HepG2 (cell line): ENCODE results near the gene ATXN1L. TPM values are rescaled to one million over a fixed set of nuclear protein-coding genes. Genes with fewer than 3 reads are reported as not detected.

Experiments
- ATAC-seq: fragments of 200-7000 bp; cut with Tn5 transposase; 3 replicates; pipeline ENCODE4 v1.9.1; 2020; ENCODE audit warnings: mild to moderate bottlenecking, moderate library complexity
- BruUV-seq: library from RNA; stranded (reverse); fragments of 400-500 nt; replicated peaks from 2 replicates; lab custom pipeline; 2021; lab: Mats Ljungman, UMichigan
- CTCF ChIA-PET: fragments of 300-600 bp; formaldehyde crosslinking; extraction: SDS; loops from one replicate; lab custom pipeline; 2021; ENCODE audit warnings: low total read pairs, inconsistent platforms, low intra/inter-chr PET ratio; lab: Yijun Ruan, JAX
- POLR2A ChIA-PET: fragments of 350-600 bp; sonication (Branson Sonifier 250); formaldehyde crosslinking; loops from one replicate; lab custom pipeline; 2020; ENCODE audit warnings: antibody characterized with exemption, inconsistent platforms; lab: Yijun Ruan, JAX
- DNase-seq: peaks from one replicate; pipeline ENCODE4 v3.0.0-alpha.2; 2015; ENCODE audit warnings: low spot score
- FAIRE-seq: peaks from 3 replicates; lab custom pipeline; 2011; peaks lifted over from hg19 to GRCh38; lab: Jason Lieb, UNC
- H2AFZ ChIP-seq: one replicate; pipeline ENCODE4 v1.6.1; 2011; ENCODE audit warnings: low read length, inconsistent platforms
- H3K27ac ChIP-seq: fragments of 300-600 bp; 3 replicates; pipeline ENCODE4 v1.8.0; 2011; ENCODE audit warnings: mixed run types, mild to moderate bottlenecking, mixed read lengths, low read length, inconsistent platforms; ENCODE audit not compliant: insufficient read depth; ENCODE audit errors: extremely low read length
- H3K27me3 ChIP-seq, 2 experiments: fragments of 200-600 bp in 1 of 2; 2 replicates in 1 of 2; 3 replicates in 1 of 2; pipeline versions ENCODE4 v1.6.0 to v1.8.0; 2011; ENCODE audit warnings: low read length in 2 of 2, mild to moderate bottlenecking in 2 of 2, moderate library complexity in 2 of 2, inconsistent platforms in 1 of 2; ENCODE audit not compliant: insufficient read depth in 2 of 2, control insufficient read depth in 1 of 2
- H3K36me3 ChIP-seq, 2 experiments: fragments of 200-600 bp in 1 of 2; replicated peaks in 1 of 2; 2 replicates in 1 of 2; 3 replicates in 1 of 2; pipeline versions ENCODE4 v1.5.1 to v1.8.0; 2011; ENCODE audit warnings: low read length in 2 of 2, inconsistent platforms in 1 of 2; ENCODE audit not compliant: insufficient read depth in 2 of 2, control insufficient read depth in 1 of 2
- H3K4me1 ChIP-seq: 2 replicates; pipeline ENCODE4 v1.5.1; 2012; ENCODE audit warnings: low read length, inconsistent platforms; ENCODE audit not compliant: insufficient read depth
- H3K4me2 ChIP-seq: 2 replicates; pipeline ENCODE4 v1.6.0; 2011; ENCODE audit warnings: low read depth, low read length, inconsistent platforms
- H3K4me3 ChIP-seq, 3 experiments: fragments of 200-600 bp in 1 of 3; sonication (generic), shearing (Covaris generic) in 1 of 3; replicated peaks in 1 of 3; 2 replicates each; pipeline ENCODE4 v1.5.1; 2011 to 2016; ENCODE audit warnings: low read length in 3 of 3, inconsistent platforms in 2 of 3, low read depth in 2 of 3, mild to moderate bottlenecking in 2 of 3, control low read depth in 1 of 3, mixed read lengths in 1 of 3; ENCODE audit not compliant: insufficient read depth in 1 of 3
- H3K79me2 ChIP-seq: one replicate; pipeline ENCODE4 v1.6.1; 2011; ENCODE audit warnings: low read length, inconsistent platforms; ENCODE audit not compliant: insufficient read depth
- H3K9ac ChIP-seq: 2 replicates; pipeline ENCODE4 v1.6.0; 2011; ENCODE audit warnings: mild to moderate bottlenecking, low read depth, low read length, inconsistent platforms; ENCODE audit not compliant: insufficient read depth
- H3K9me3 ChIP-seq: 2 replicates; pipeline ENCODE4 v1.5.1; 2012; ENCODE audit warnings: mild to moderate bottlenecking, low read length
- H4K20me1 ChIP-seq: 2 replicates; pipeline ENCODE4 v1.6.0; 2011; ENCODE audit warnings: inconsistent platforms, mild to moderate bottlenecking, low read length, moderate library complexity; ENCODE audit not compliant: insufficient read depth
- RBM22 ChIP-seq: fragments of 200-400 bp; formaldehyde crosslinking; optimal IDR thresholded peaks from 2 replicates; pipeline ENCODE3; 2017; ENCODE audit warnings: mild to moderate bottlenecking, low read length, moderate library complexity
- SCMH1 ChIP-seq: sonication (generic); formaldehyde crosslinking; IDR thresholded peaks from 2 replicates; pipeline ENCODE4 v1.9.0; 2021; ENCODE audit warnings: missing genetic modification reagents, mild to moderate bottlenecking, borderline replicate concordance
- TGIF2 ChIP-seq: IDR thresholded peaks from 2 replicates; pipeline ENCODE4 v1.6.1; 2016; ENCODE audit warnings: control low read depth, missing compliant biosample characterization
- ZNF563 ChIP-seq: sonication (generic); formaldehyde crosslinking; IDR thresholded peaks from 2 replicates; pipeline ENCODE4 v1.8.0; 2022; ENCODE audit warnings: mild to moderate bottlenecking, moderate library complexity, missing genetic modification reagents
- ZNF646 ChIP-seq: sonication (generic); formaldehyde crosslinking; IDR thresholded peaks from 2 replicates; pipeline ENCODE4 v1.9.0; 2021; ENCODE audit warnings: mild to moderate bottlenecking, missing genetic modification reagents
- WGBS: methylation state at CpG from one replicate; pipeline ENCODE4 v1.1.6; 2017; ENCODE audit warnings: low lambda C conversion rate; 5-methylcytosine and 5-hydroxymethylcytosine counted together
- in situ Hi-C: cut with HindIII; loops from 2 replicates; pipeline ENCODE4 v1.10.0; 2017; ENCODE audit warnings: low pct_unique_long_range_greater_than_20kb; ENCODE audit not compliant: extremely low pct_ligation_motif_present
- intact Hi-C: fragments of 100-400 bp; cut with micrococcal nuclease; formaldehyde crosslinking; loops from one replicate; pipeline ENCODE4 v1.10.0; 2022; ENCODE audit not compliant: unreplicated experiment
- polyA plus RNA-seq, 8 experiments: library from polyadenylated mRNA; depleted of rRNA in 3 of 8; stranded (reverse) in 7 of 8; unstranded in 1 of 8; fragments of >200 nt; fragmentation: Illumina TruSeq in 4 of 8; extraction: Trizol in 4 of 8; gene quantifications; 2 replicates each; pipeline versions ENCODE4 v1.2.1 to v1.2.3, GENCODE V29; 2011 to 2016; ENCODE audit warnings: low read depth in 4 of 8, missing spikeins in 1 of 8, mixed read lengths in 1 of 8; ENCODE audit not compliant: insufficient read depth in 1 of 8
- total RNA-seq, 5 experiments: library from RNA; depleted of rRNA; stranded (reverse); fragments of >200 nt; fragmentation: Illumina TruSeq; extraction: Trizol; gene quantifications; 2 replicates each; pipeline ENCODE4 v1.2.3, GENCODE V29; 2016; ENCODE audit warnings: low read depth in 1 of 5
- TF ChIP-seq, protein P1 (sequence below): sonication (generic); formaldehyde crosslinking; IDR thresholded peaks from 2 replicates; pipeline ENCODE4 v1.5.0; 2020; ENCODE audit warnings: missing genetic modification reagents

Gene ATXN1L
- total and polyA plus RNA-seq, 2 of the 13 experiments (the other 11 are each of a cell fraction or from before 2014, with no cell fraction given): 20.0 to 22.4 TPM

DNA sequence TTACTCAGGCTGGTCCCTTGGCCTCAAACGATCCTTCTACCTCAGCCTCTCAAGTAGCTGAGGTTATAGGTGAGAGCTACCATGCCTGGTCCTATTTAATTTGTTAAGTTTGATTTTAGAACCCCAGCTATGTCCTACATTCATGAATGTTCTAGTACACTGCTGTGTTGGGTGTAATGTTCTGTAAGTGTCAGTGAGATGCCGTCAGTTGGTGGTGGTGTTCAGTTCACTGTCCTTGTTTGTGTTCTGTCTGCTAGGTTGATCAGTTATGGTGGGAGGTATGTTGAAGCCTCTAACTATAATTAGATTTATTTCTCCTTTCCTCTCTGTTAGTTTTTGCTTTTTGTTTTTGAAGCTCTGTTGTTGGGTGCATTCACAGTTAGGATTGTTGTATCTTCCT is 57.8 kb downstream of the ATXN1L start:
- Histone ChIP-seq H3K27ac (no peak overlapping the region), H3K4me1 (peaks cover 72% of the 10 kb centered on the region), H3K9ac (no peak overlapping the region), H3K9me3 (no peaks in the 10 kb centered on the region), H4K20me1 (peaks cover 100% of the 10 kb centered on the region), H3K4me3 (no peak overlapping the region), H3K4me2 (no peak overlapping the region), H2AFZ (no peak overlapping the region), H3K79me2 (peaks cover 99% of the 10 kb centered on the region), H3K27me3 (no peaks in the 10 kb centered on the region), H3K36me3 (peaks cover 3 to 17% of the 10 kb centered on the region in 2 experiments; a peak in 4 of 5 replicates)
- no peak for FAIRE-seq
- intact Hi-C loops (no loop called here), in situ Hi-C loops (no loop called here)
- no peak for ATAC-seq
- POLR2A ChIA-PET: interaction anchor here (1.5 kb wide), 1 partner anchor 10 kb away, joined by 3 read pairs; no protein-coding TSS in a partner anchor
- 84% methylated on average over 2 of the region's 2 CpGs for WGBS
- CTCF ChIA-PET: no interaction called here
- no peak for DNase-seq
- no TSS peak for BruUV-seq
- TF ChIP-seq RBM22 (peak; percentile 85), ZNF563 (CRISPR knock-in tag) (no peak), ZNF646 (CRISPR knock-in tag) (no peak), TGIF2 (CRISPR knock-in tag) (no peak), SCMH1 (CRISPR knock-in tag) (no peak)
- TF ChIP-seq, protein P1, sequence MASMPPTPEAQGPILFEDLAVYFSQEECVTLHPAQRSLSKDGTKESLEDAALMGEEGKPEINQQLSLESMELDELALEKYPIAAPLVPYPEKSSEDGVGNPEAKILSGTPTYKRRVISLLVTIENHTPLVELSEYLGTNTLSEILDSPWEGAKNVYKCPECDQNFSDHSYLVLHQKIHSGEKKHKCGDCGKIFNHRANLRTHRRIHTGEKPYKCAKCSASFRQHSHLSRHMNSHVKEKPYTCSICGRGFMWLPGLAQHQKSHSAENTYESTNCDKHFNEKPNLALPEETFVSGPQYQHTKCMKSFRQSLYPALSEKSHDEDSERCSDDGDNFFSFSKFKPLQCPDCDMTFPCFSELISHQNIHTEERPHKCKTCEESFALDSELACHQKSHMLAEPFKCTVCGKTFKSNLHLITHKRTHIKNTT (CRISPR knock-in tag): no peak
